HCT116 (cell line): ENCODE measurements around the gene SIVA1. TPM values are rescaled to one million over a fixed set of nuclear protein-coding genes. Genes with fewer than 3 reads are reported as not detected.

ENCODE experiments used
- ATAC-seq: fragments of 200-7000 bp; cut with Tn5 transposase; 2 replicates; pipeline ENCODE4 v1.9.1; 2020; ENCODE audit warnings: mild to moderate bottlenecking, moderate library complexity
- BruUV-seq: library from RNA; stranded (reverse); fragments of 400-500 nt; replicated peaks from 2 replicates; lab custom pipeline; 2021; lab: Mats Ljungman, UMichigan
- CTCF ChIA-PET: fragments of 300-600 bp; sonication (Branson Sonifier 250); formaldehyde crosslinking; loops from one replicate; lab custom pipeline; 2021; ENCODE audit warnings: antibody characterized with exemption; lab: Charles Lee
- POLR2A ChIA-PET: fragments of 300-600, 350-600 bp; sonication (Branson Sonifier 250); formaldehyde crosslinking; loops from one replicate; lab custom pipeline; 2021; ENCODE audit warnings: antibody characterized with exemption; lab: Charles Lee
- RAD21 ChIA-PET, 2 experiments: fragments of 300-600 bp; sonication (Branson Sonifier 250); formaldehyde crosslinking; loops; one replicate each; lab custom pipeline; 2023; ENCODE audit warnings: low total read pairs in 2 of 2; ENCODE audit not compliant: uncharacterized antibody in 2 of 2, unreplicated experiment in 2 of 2, low non-redundant PET in 1 of 2; lab: Charles Lee
- DNase-seq: peaks from one replicate; pipeline ENCODE4 v3.0.0-alpha.2; 2010; ENCODE audit warnings: low read depth, low spot score
- H2AFZ ChIP-seq: fragments of 200-600 bp; shearing (Covaris generic), sonication (generic); 2 replicates; pipeline ENCODE4 v1.6.1; 2017; ENCODE audit warnings: low read depth, mixed run types, mixed read lengths, antibody characterized with exemption, low read length; ENCODE audit not compliant: poor library complexity, severe bottlenecking
- H3K27ac ChIP-seq: 2 replicates; pipeline ENCODE4 v1.5.1; 2012; ENCODE audit warnings: low read depth, low read length
- H3K27me3 ChIP-seq: fragments of 200-600 bp; sonication (generic); 2 replicates; pipeline ENCODE4 v1.6.1; 2016; ENCODE audit warnings: mixed run types, low read length, mixed read lengths; ENCODE audit not compliant: insufficient read depth
- H3K36me3 ChIP-seq, 2 experiments: fragments of 200-500 bp in 1 of 2; fragments of 200-600 bp in 1 of 2; sonication (Bioruptor generic) in 1 of 2; sonication (generic) in 1 of 2; 2 replicates each; pipeline versions ENCODE4 v1.5.1 to v1.6.1; 2014 to 2016; ENCODE audit warnings: low read length in 2 of 2, inconsistent platforms in 1 of 2, mixed read lengths in 1 of 2, mixed run types in 1 of 2; ENCODE audit not compliant: insufficient read depth in 2 of 2, control insufficient read depth in 1 of 2
- H3K4me1 ChIP-seq, 2 experiments: fragments of 200-600 bp in 1 of 2; sonication (generic) in 1 of 2; 2 replicates each; pipeline versions ENCODE4 v1.5.1 to v1.6.1; 2012 to 2017; ENCODE audit warnings: low read length in 2 of 2, inconsistent platforms in 1 of 2, mild to moderate bottlenecking in 1 of 2, mixed read lengths in 1 of 2, mixed run types in 1 of 2, moderate library complexity in 1 of 2; ENCODE audit not compliant: insufficient read depth in 2 of 2, control insufficient read depth in 1 of 2
- H3K4me2 ChIP-seq: fragments of 200-600 bp; sonication (generic); 2 replicates; pipeline ENCODE4 v1.6.1; 2017; ENCODE audit warnings: mixed run types, low read length, mixed read lengths
- H3K4me3 ChIP-seq, 2 experiments: fragments of 200-600 bp in 1 of 2; sonication (generic) in 1 of 2; replicated peaks in 1 of 2; 2 replicates each; pipeline ENCODE4 v1.5.1; 2011 to 2016; ENCODE audit warnings: low read length in 2 of 2, control low read depth in 1 of 2, low read depth in 1 of 2, mild to moderate bottlenecking in 1 of 2, mixed read lengths in 1 of 2, mixed run types in 1 of 2
- H3K79me2 ChIP-seq: fragments of 200-600 bp; sonication (generic); 2 replicates; pipeline ENCODE4 v1.6.1; 2017; ENCODE audit warnings: mild to moderate bottlenecking, mixed run types, low read length, moderate library complexity, mixed read lengths; ENCODE audit not compliant: insufficient read depth
- H3K9ac ChIP-seq: fragments of 200-600 bp; sonication (generic); 2 replicates; pipeline ENCODE4 v1.6.1; 2016; ENCODE audit warnings: low read length, mixed read lengths
- H3K9me2 ChIP-seq: fragments of 200-600 bp; sonication (generic), shearing (Covaris generic); 2 replicates; pipeline ENCODE4 v1.6.1; 2017; ENCODE audit warnings: mixed run types, mild to moderate bottlenecking, moderate library complexity; ENCODE audit not compliant: insufficient read depth
- H3K9me3 ChIP-seq, 2 experiments: fragments of 200-500 bp in 1 of 2; fragments of 200-600 bp in 1 of 2; sonication (Bioruptor generic) in 1 of 2; sonication (generic) in 1 of 2; 2 replicates each; pipeline ENCODE4 v1.6.1; 2014 to 2017; ENCODE audit warnings: low read length in 2 of 2, mixed read lengths in 2 of 2, inconsistent platforms in 1 of 2, low read depth in 1 of 2, mild to moderate bottlenecking in 1 of 2, mixed run types in 1 of 2, moderate library complexity in 1 of 2; ENCODE audit not compliant: control insufficient read depth in 1 of 2, insufficient read depth in 1 of 2
- H4K20me1 ChIP-seq: fragments of 200-600 bp; sonication (generic), shearing (Covaris generic); 2 replicates; pipeline ENCODE4 v1.6.1; 2017; ENCODE audit warnings: mixed run types, mild to moderate bottlenecking, moderate library complexity; ENCODE audit not compliant: insufficient read depth
- CTCF ChIP-seq, 3 experiments: fragments of 200-600 bp in 1 of 3; sonication (generic) in 1 of 3; IDR thresholded peaks in 2 of 3; conservative IDR thresholded peaks in 1 of 3; 2 replicates each; pipeline ENCODE4 v1.5.1; 2012 to 2017; ENCODE audit warnings: low read depth in 2 of 3, low read length in 2 of 3, antibody characterized with exemption in 1 of 3, borderline replicate concordance in 1 of 3, control low read depth in 1 of 3, mild to moderate bottlenecking in 1 of 3, mixed read lengths in 1 of 3, mixed run types in 1 of 3, moderate library complexity in 1 of 3; ENCODE audit not compliant: insufficient read depth in 1 of 3
- EZH2phosphoT487 ChIP-seq: fragments of 200-600 bp; IDR thresholded peaks from 2 replicates; pipeline ENCODE4 v1.6.1; 2018; ENCODE audit warnings: antibody characterized with exemption, borderline replicate concordance
- FOSL1 ChIP-seq: IDR thresholded peaks from 2 replicates; pipeline ENCODE4 v1.6.1; 2012; ENCODE audit warnings: low read depth
- JUND ChIP-seq: IDR thresholded peaks from 2 replicates; pipeline ENCODE4 v1.6.1; 2012
- REST ChIP-seq: IDR thresholded peaks from 2 replicates; pipeline ENCODE4 v1.6.1; 2012; ENCODE audit warnings: low read depth
- SIN3A ChIP-seq: IDR thresholded peaks from 2 replicates; pipeline ENCODE4 v1.6.1; 2012; ENCODE audit warnings: low read depth
- SP1 ChIP-seq: IDR thresholded peaks from 2 replicates; pipeline ENCODE4 v1.6.1; 2012; ENCODE audit warnings: low read depth
- YY1 ChIP-seq: IDR thresholded peaks from 2 replicates; pipeline ENCODE4 v1.6.1; 2011; ENCODE audit warnings: low read length, low read depth, moderate library complexity, mild to moderate bottlenecking; ENCODE audit not compliant: insufficient replicate concordance; ENCODE audit errors: extremely low read depth
- ZBTB33 ChIP-seq: IDR thresholded peaks from 2 replicates; pipeline ENCODE4 v1.6.1; 2011; ENCODE audit warnings: mild to moderate bottlenecking, low read length, moderate library complexity; ENCODE audit not compliant: insufficient replicate concordance; ENCODE audit errors: extremely low read depth
- ZFX ChIP-seq: fragments of 450-650 bp; IDR thresholded peaks from 2 replicates; pipeline ENCODE4 v1.6.1; 2017
- ZNF274 ChIP-seq: fragments of 200-500 bp; sonication (Bioruptor generic); IDR thresholded peaks from 2 replicates; pipeline ENCODE4 v1.6.1; 2014; ENCODE audit warnings: mild to moderate bottlenecking, low read depth, low read length, inconsistent platforms
- intact Hi-C: fragments of 100-400 bp; cut with micrococcal nuclease; formaldehyde crosslinking; loops from 2 replicates; pipeline ENCODE4 v1.10.0; 2022
- total RNA-seq: library from RNA; stranded (reverse); gene quantifications from one replicate; pipeline ENCODE4 v1.2.1, GENCODE V29; 2021; ENCODE audit not compliant: unreplicated experiment

SIVA1 gene
- total RNA-seq, 1 experiment from 2014 or later: 141 TPM

GRCh38 chr14:104796687-104797081, 43.7 kb downstream of the SIVA1 start:
- H3K9me3 ChIP-seq: no peaks in the 10 kb centered on the region
- ChIA-PET RAD21 (no interaction called here), POLR2A (no interaction called here), CTCF (no interaction called here)
- peaks cover 33% of the 10 kb centered on the region for H3K79me2 ChIP-seq
- no peak overlapping the region; the same call in 1 of the 2 replicates for H3K27ac ChIP-seq
- H3K4me3 ChIP-seq: no peak overlapping the region
- peaks cover 30 to 55% of the 10 kb centered on the region in 2 experiments for H3K4me1 ChIP-seq
- TF ChIP-seq SIN3A (no peak), ZFX (no peak), JUND (no peak), EZH2phosphoT487 (no peak), YY1 (no peak), ZBTB33 (no peak), ZNF274 (no peak), SP1 (no peak), CTCF (IDR thresholded peaks at IDR 0.05 in 2 of 3, conservative IDR thresholded peaks at IDR 0.05 in 1 of 3; ENCODE audit: borderline replicate concordance in 1 of 3, insufficient read depth in 1 of 3, low read depth in 2 of 3, low read length in 2 of 3) (no peak), FOSL1 (no peak), REST (no peak)
- no TSS peak for BruUV-seq
- no peak overlapping the region for H3K9ac ChIP-seq
- no peak overlapping the region for H2AFZ ChIP-seq
- no peaks in the 10 kb centered on the region for H3K9me2 ChIP-seq
- no peaks in the 10 kb centered on the region for H3K27me3 ChIP-seq
- ATAC-seq: no peak
- H3K36me3 ChIP-seq: peaks cover 0 to 1% of the 10 kb centered on the region in 2 experiments; a peak in 1 of 4 replicates
- no peak for DNase-seq
- peak overlapping the region; percentile 95; the same call in 1 of the 2 replicates for H3K4me2 ChIP-seq
- intact Hi-C loops: no loop called here
- no peaks in the 10 kb centered on the region for H4K20me1 ChIP-seq
